ENCODE data around the gene LGALS3BP. TPM values are rescaled to one million over a fixed set of nuclear protein-coding genes. Genes with fewer than 3 reads are reported as not detected.

The LGALS3BP gene
- total and polyA plus RNA-seq, 2 of the 13 experiments (the other 11 are each of a cell fraction or from before 2014, with no cell fraction given): 137 to 332 TPM

GRCh38 chr17:79026376-79027273, 46.9 kb upstream of the LGALS3BP start (continued):
- TF ChIP-seq E2F5 (CRISPR knock-in tag; conservative IDR thresholded peaks at IDR 0.05) (no peak), ZFP36L1 (CRISPR knock-in tag; IDR thresholded peaks at IDR 0.05) (peak; percentile 77; the same call in 1 of the 2 replicates), ZNF24 (IDR thresholded peaks at IDR 0.05) (no peak), RARA (CRISPR knock-in tag; IDR thresholded peaks at IDR 0.05) (peak; percentile 80), CREM (IDR thresholded peaks at IDR 0.05) (peak; percentile 74), CREM (CRISPR knock-in tag; IDR thresholded peaks at IDR 0.05) (no peak), TCF12 (IDR thresholded peaks at IDR 0.05) (no peak), TCF12 (CRISPR knock-in tag; IDR thresholded peaks at IDR 0.05) (peak; percentile 68), ZNF280D (CRISPR knock-in tag; IDR thresholded peaks at IDR 0.05) (peak; percentile 52; the same call in 1 of the 2 replicates), NR2F6 (IDR thresholded peaks at IDR 0.05) (peak; percentile 72; the same call in 1 of the 2 replicates), NR2F6 (CRISPR knock-in tag; IDR thresholded peaks at IDR 0.05) (peak; percentile 73), TSC22D2 (CRISPR knock-in tag; IDR thresholded peaks at IDR 0.05; ENCODE audit: borderline replicate concordance) (peak; percentile 73; the same call in 1 of the 2 replicates), SPEN (CRISPR knock-in tag; IDR thresholded peaks at IDR 0.05; ENCODE audit: low read depth) (peak; percentile 50), NFKBIZ (CRISPR knock-in tag; IDR thresholded peaks at IDR 0.05) (peak; percentile 25; the same call in 1 of the 2 replicates), RAD21 (CRISPR knock-in tag; IDR thresholded peaks at IDR 0.05) (peak; percentile 25; the same call in 1 of the 2 replicates), ZNF7 (CRISPR knock-in tag; IDR thresholded peaks at IDR 0.05) (peak; percentile 32; the same call in 1 of the 2 replicates), IRF9 (CRISPR knock-in tag; IDR thresholded peaks at IDR 0.05; ENCODE audit: borderline replicate concordance) (peak; percentile 52; the same call in 1 of the 2 replicates), ZNF547 (CRISPR knock-in tag; IDR thresholded peaks at IDR 0.05) (no peak; the same call in 1 of the 2 replicates), ISL2 (CRISPR knock-in tag; IDR thresholded peaks at IDR 0.05) (peak; percentile 82), PAXIP1 (CRISPR knock-in tag; conservative IDR thresholded peaks at IDR 0.05) (peak; percentile 99), MXD3 (CRISPR knock-in tag; IDR thresholded peaks at IDR 0.05) (0 out of 2 replicates have a peak, but pooled peaks have one; percentile 34)

All from HepG2 (cell line).